Bronchial epithelial cell (primary cell): ENCODE measurements around the gene DKK3. TPM values are rescaled to one million over a fixed set of nuclear protein-coding genes. Genes with fewer than 3 reads are reported as not detected.

Experiments used
- DNase-seq: peaks from one replicate; pipeline ENCODE4 v3.0.0-alpha.2; 2010; ENCODE audit warnings: low read depth
- FAIRE-seq: peaks from 2 replicates; lab custom pipeline; 2011; peaks lifted over from hg19 to GRCh38; lab: Jason Lieb, UNC
- H3K27me3 ChIP-seq: 2 replicates; pipeline ENCODE4 v1.5.1; 2011; ENCODE audit warnings: low read length; ENCODE audit not compliant: control insufficient read depth, insufficient read depth
- H3K36me3 ChIP-seq: 2 replicates; pipeline ENCODE4 v1.5.1; 2011; ENCODE audit warnings: low read length; ENCODE audit not compliant: control insufficient read depth, insufficient read depth
- H3K4me3 ChIP-seq: 2 replicates; pipeline ENCODE4 v1.5.1; 2011; ENCODE audit warnings: mild to moderate bottlenecking, low read depth, low read length, control low read depth
- CTCF ChIP-seq: IDR thresholded peaks from 2 replicates; pipeline ENCODE4 v1.5.1; 2011; ENCODE audit warnings: mild to moderate bottlenecking, moderate library complexity, low read length, control low read depth, inconsistent platforms; ENCODE audit not compliant: insufficient read depth, severe bottlenecking
- total RNA-seq: library from RNA; depleted of rRNA; stranded (reverse); fragments of >200 nt; gene quantifications from 2 replicates; pipeline ENCODE4 v1.2.1, GENCODE V29; 2014

The DKK3 gene
- total RNA-seq, 1 donor from 2014 or later = 72.4 TPM

- peak; percentile 86 for DNase-seq
- Histone ChIP-seq H3K36me3 (no peaks in the 10 kb centered on the region), H3K27me3 (no peaks in the 10 kb centered on the region), H3K4me3 (no peak overlapping the region)
- no peak for FAIRE-seq
- no peak for TF ChIP-seq CTCF
Measured at GRCh38 chr11:11977206-11977938, 31.1 kb downstream of the DKK3 start.

GRCh38 chr11:11976481-11977127, 31.8 kb downstream of the DKK3 start:
- Histone ChIP-seq H3K36me3 (no peaks in the 10 kb centered on the region), H3K27me3 (no peaks in the 10 kb centered on the region), H3K4me3 (no peak overlapping the region)
- DNase-seq (no peak), FAIRE-seq (peak; percentile 23)
- TF ChIP-seq CTCF = no peak

GRCh38 chr11:11975201-11976092, 33.0 kb downstream of the DKK3 start:
- Histone ChIP-seq H3K27me3 (no peaks in the 10 kb centered on the region), H3K36me3 (no peaks in the 10 kb centered on the region), H3K4me3 (no peak overlapping the region)
- FAIRE-seq (no peak), DNase-seq (no peak)
- no peak for TF ChIP-seq CTCF

GRCh38 chr11:11973866-11974265, 34.6 kb downstream of the DKK3 start:
- no peak for FAIRE-seq
- no peaks in the 10 kb centered on the region for H3K36me3 ChIP-seq
- no peak for DNase-seq
- no peak overlapping the region for H3K4me3 ChIP-seq
- no peak for TF ChIP-seq CTCF
- H3K27me3 ChIP-seq = no peaks in the 10 kb centered on the region

- Histone ChIP-seq H3K36me3 (peaks cover under 1% of the 10 kb centered on the region), H3K4me3 (no peak overlapping the region), H3K27me3 (no peaks in the 10 kb centered on the region)
- DNase-seq (no peak), FAIRE-seq (no peak)
- no peak for TF ChIP-seq CTCF
Measured at GRCh38 chr11:11973361-11973800, 35.0 kb downstream of the DKK3 start.
